CD14-positive monocyte (primary cell): ENCODE data around the gene SMTNL1. TPM values are rescaled to one million over a fixed set of nuclear protein-coding genes. Genes with fewer than 3 reads are reported as not detected.

Experiments used
- DNase-seq, 3 donors: peaks; one replicate each; pipeline ENCODE4 v3.0.0-alpha.2; 2011 to 2022
- H2AFZ ChIP-seq: 2 replicates; pipeline ENCODE4 v1.6.0; 2012; ENCODE audit warnings: mild to moderate bottlenecking, low read depth, low read length, inconsistent platforms; ENCODE audit not compliant: insufficient read depth, poor library complexity, severe bottlenecking
- H3K27ac ChIP-seq, 2 donors: 1 replicate in 1 of 2; 2 replicates in 1 of 2; pipeline ENCODE4 v1.5.1; 2012 to 2013; ENCODE audit warnings: low read length in 2 of 2, control low read depth in 1 of 2, inconsistent platforms in 1 of 2, low read depth in 1 of 2, mild to moderate bottlenecking in 1 of 2
- H3K27me3 ChIP-seq, 2 donors: one replicate each; pipeline versions ENCODE4 v1.6.0 to v1.6.1; 2011 to 2013; ENCODE audit warnings: low read length in 2 of 2; ENCODE audit not compliant: control insufficient read depth in 2 of 2, insufficient read depth in 2 of 2
- H3K36me3 ChIP-seq, 2 donors: replicated peaks in 1 of 2; 1 replicate in 1 of 2; 2 replicates in 1 of 2; pipeline versions ENCODE4 v1.5.1 to v1.6.1; 2012 to 2013; ENCODE audit warnings: low read length in 2 of 2, control low read depth in 1 of 2, inconsistent platforms in 1 of 2, mild to moderate bottlenecking in 1 of 2; ENCODE audit not compliant: insufficient read depth in 2 of 2, control insufficient read depth in 1 of 2
- H3K4me1 ChIP-seq, 2 donors: 1 replicate in 1 of 2; 2 replicates in 1 of 2; pipeline versions ENCODE4 v1.5.1 to v1.6.1; 2012 to 2013; ENCODE audit warnings: low read length in 2 of 2, control low read depth in 1 of 2, inconsistent platforms in 1 of 2, mild to moderate bottlenecking in 1 of 2, moderate library complexity in 1 of 2; ENCODE audit not compliant: insufficient read depth in 2 of 2, control insufficient read depth in 1 of 2
- H3K4me2 ChIP-seq: replicated peaks from 2 replicates; pipeline ENCODE3; 2012; ENCODE audit warnings: low read length, moderate library complexity, mild to moderate bottlenecking; ENCODE audit not compliant: poor library complexity, severe bottlenecking; ENCODE audit errors: extremely low read depth
- H3K4me3 ChIP-seq, 3 experiments: fragments of 200-600 bp in 1 of 3; sonication (generic) in 1 of 3; replicated peaks in 1 of 3; 1 replicate in 2 of 3; 2 replicates in 1 of 3; pipeline ENCODE4 v1.5.1; 2011 to 2013; ENCODE audit warnings: low read length in 3 of 3, mild to moderate bottlenecking in 3 of 3, control low read depth in 2 of 3, low read depth in 2 of 3, inconsistent platforms in 1 of 3, moderate library complexity in 1 of 3
- H3K79me2 ChIP-seq: 2 replicates; pipeline ENCODE4 v1.6.0; 2012; ENCODE audit warnings: mild to moderate bottlenecking, control low read depth, inconsistent platforms, low read length, moderate library complexity; ENCODE audit not compliant: insufficient read depth
- H3K9ac ChIP-seq: 2 replicates; pipeline ENCODE4 v1.6.0; 2017; ENCODE audit warnings: low read length, mild to moderate bottlenecking; ENCODE audit not compliant: insufficient read depth, poor library complexity, severe bottlenecking
- H3K9me3 ChIP-seq, 2 donors: replicated peaks in 1 of 2; 1 replicate in 1 of 2; 2 replicates in 1 of 2; pipeline versions ENCODE4 v1.5.1 to v1.6.1; 2012 to 2013; ENCODE audit warnings: low read length in 2 of 2, control low read depth in 1 of 2; ENCODE audit not compliant: control insufficient read depth in 1 of 2, insufficient read depth in 1 of 2
- H4K20me1 ChIP-seq: 2 replicates; pipeline ENCODE4 v1.6.0; 2012; ENCODE audit warnings: mild to moderate bottlenecking, low read length, control low read depth, moderate library complexity; ENCODE audit not compliant: insufficient read depth
- H3K27ac Mint-ChIP-seq, 7 donors: one replicate each; pipeline ENCODE4 v1.8.0; 2020; ENCODE audit warnings: mild to moderate bottlenecking in 7 of 7, mixed read lengths in 7 of 7, moderate library complexity in 6 of 7, inconsistent platforms in 2 of 7
- H3K27me3 Mint-ChIP-seq, 3 donors: one replicate each; pipeline ENCODE4 v1.8.0; 2021 to 2022; ENCODE audit warnings: low read depth in 3 of 3, mild to moderate bottlenecking in 3 of 3, mixed read lengths in 3 of 3, moderate library complexity in 3 of 3, inconsistent platforms in 1 of 3
- H3K36me3 Mint-ChIP-seq, 2 donors: one replicate each; pipeline ENCODE4 v1.8.0; 2020; ENCODE audit warnings: mixed read lengths in 2 of 2, inconsistent platforms in 1 of 2, mild to moderate bottlenecking in 1 of 2
- H3K4me1 Mint-ChIP-seq: one replicate; pipeline ENCODE4 v1.8.0; 2020; ENCODE audit warnings: mild to moderate bottlenecking, mixed read lengths
- H3K4me3 Mint-ChIP-seq, 2 donors: one replicate each; pipeline ENCODE4 v1.8.0; 2020; ENCODE audit warnings: mild to moderate bottlenecking in 2 of 2, mixed read lengths in 2 of 2, moderate library complexity in 1 of 2
- H3K9me3 Mint-ChIP-seq, 7 donors: one replicate each; pipeline ENCODE4 v1.8.0; 2020 to 2022; ENCODE audit warnings: mixed read lengths in 7 of 7, mild to moderate bottlenecking in 6 of 7, moderate library complexity in 6 of 7, inconsistent platforms in 2 of 7
- CTCF ChIP-seq: fragments of 200-600 bp; IDR thresholded peaks from one replicate; pipeline ENCODE4 v1.8.0; 2022; ENCODE audit warnings: antibody characterized with exemption, mild to moderate bottlenecking
- WGBS: methylation state at CpG from one replicate; pipeline ENCODE4 v1.1.5; 2013; ENCODE audit warnings: missing lambda C conversion rate; ENCODE audit not compliant: insufficient coverage; 5-methylcytosine and 5-hydroxymethylcytosine counted together
- intact Hi-C, 2 donors: fragments of 100-400 bp; cut with micrococcal nuclease; formaldehyde crosslinking; loops; one replicate each; pipeline versions ENCODE4 v1.15.0 to v1.15.1; 2023
- polyA plus RNA-seq, 3 donors: library from polyadenylated mRNA; depleted of rRNA in 1 of 3; unstranded in 2 of 3; stranded (reverse) in 1 of 3; fragments of 300-500 nt in 2 of 3; fragments of >200 nt in 1 of 3; fragmentation: Illumina TruSeq in 2 of 3; gene quantifications; 1 replicate in 2 of 3; 2 replicates in 1 of 3; pipeline ENCODE4 v1.2.3, GENCODE V29; 2012 to 2021

The SMTNL1 gene
- polyA plus RNA-seq, 3 donors = not detected

GRCh38 chr11:57544566-57544965 is 7.2 kb downstream of the SMTNL1 start:
- no peak overlapping the region for H3K4me3 ChIP-seq
- peak overlapping the region in 1 of 7 donors; percentile 73 for H3K27ac Mint-ChIP-seq
- H3K9me3 ChIP-seq = no peaks in the 10 kb centered on the region
- peaks cover 12% of the 10 kb centered on the region for H3K4me1 Mint-ChIP-seq
- WGBS = 100% methylated on average over 1 of the region's 6 CpGs
- intact Hi-C loops = no loop called here
- no peaks in the 10 kb centered on the region for H3K27me3 ChIP-seq
- no peaks in the 10 kb centered on the region for H3K79me2 ChIP-seq
- peaks cover 0 to 5% (median 0%) of the 10 kb centered on the region in 3 donors for H3K27me3 Mint-ChIP-seq
- peaks cover 25 to 31% of the 10 kb centered on the region in 2 donors for H3K36me3 Mint-ChIP-seq
- no peak for DNase-seq
- no peak overlapping the region for H3K27ac ChIP-seq
- H3K9ac ChIP-seq = no peak overlapping the region
- peaks cover 7% of the 10 kb centered on the region for H4K20me1 ChIP-seq
- H3K36me3 ChIP-seq = peaks cover 13 to 30% of the 10 kb centered on the region in 2 donors
- no peak overlapping the region for H3K4me3 Mint-ChIP-seq
- H3K4me2 ChIP-seq = no peak overlapping the region
- no peak for TF ChIP-seq CTCF
- H2AFZ ChIP-seq = no peak overlapping the region
- no peaks in the 10 kb centered on the region for H3K9me3 Mint-ChIP-seq
- H3K4me1 ChIP-seq = peaks cover 11% of the 10 kb centered on the region in 2 donors

- peak overlapping the region in 1 of 7 donors; percentile 30 for H3K27ac Mint-ChIP-seq
- H3K4me1 Mint-ChIP-seq = peaks cover 12% of the 10 kb centered on the region
- no peaks in the 10 kb centered on the region for H3K79me2 ChIP-seq
- H3K4me1 ChIP-seq = peaks cover 11% of the 10 kb centered on the region in 2 donors
- no peaks in the 10 kb centered on the region for H3K9me3 Mint-ChIP-seq
- peaks cover 14% of the 10 kb centered on the region for H4K20me1 ChIP-seq
- H2AFZ ChIP-seq = no peak overlapping the region
- peaks cover 27 to 43% of the 10 kb centered on the region in 2 donors for H3K36me3 ChIP-seq
- no peak for DNase-seq
- intact Hi-C loops = no loop called here
- WGBS = 93% methylated on average over 9 of the region's 13 CpGs
- H3K27me3 ChIP-seq = no peaks in the 10 kb centered on the region
- peaks cover 38 to 44% of the 10 kb centered on the region in 2 donors for H3K36me3 Mint-ChIP-seq
- H3K4me3 ChIP-seq = no peak overlapping the region
- peaks cover 0 to 5% (median 0%) of the 10 kb centered on the region in 3 donors for H3K27me3 Mint-ChIP-seq
- no peak overlapping the region for H3K4me3 Mint-ChIP-seq
- no peaks in the 10 kb centered on the region for H3K9me3 ChIP-seq
- TF ChIP-seq CTCF = no peak
- no peak overlapping the region for H3K27ac ChIP-seq
- H3K9ac ChIP-seq = no peak overlapping the region
- H3K4me2 ChIP-seq = no peak overlapping the region
These were observed 8.5 kb downstream of the SMTNL1 start for GRCh38 chr11:57545883-57546282.
